Loucy (cell line): Measurements from ENCODE around the gene PDK2.

ENCODE experiments used
- H2AFZ ChIP-seq: fragments of 200-600 bp; sonication (generic); 2 replicates; pipeline ENCODE4 v1.6.0; 2016; ENCODE audit warnings: antibody characterized with exemption, mild to moderate bottlenecking, low read length, moderate library complexity
- H3F3A ChIP-seq: fragments of 200-600 bp; 2 replicates; pipeline ENCODE4 v1.6.0; 2016; ENCODE audit warnings: antibody characterized with exemption, low read depth, mild to moderate bottlenecking
- H3K27me3 ChIP-seq: fragments of 200-600 bp; sonication (generic); 2 replicates; pipeline ENCODE4 v1.6.1; 2014; ENCODE audit warnings: low read length, mild to moderate bottlenecking; ENCODE audit not compliant: insufficient read depth, poor library complexity, severe bottlenecking
- H3K36me3 ChIP-seq: fragments of 200-600 bp; sonication (generic); 2 replicates; pipeline ENCODE4 v1.6.1; 2016; ENCODE audit warnings: low read length; ENCODE audit not compliant: insufficient read depth
- H3K4me1 ChIP-seq: fragments of 200-600 bp; sonication (generic); 2 replicates; pipeline ENCODE4 v1.5.1; 2014; ENCODE audit warnings: low read length, mild to moderate bottlenecking; ENCODE audit not compliant: insufficient read depth, poor library complexity, severe bottlenecking
- H3K4me2 ChIP-seq: fragments of 200-600 bp; sonication (generic); 2 replicates; pipeline ENCODE4 v1.6.0; 2014; ENCODE audit warnings: antibody characterized with exemption, low read length, low read depth, mild to moderate bottlenecking; ENCODE audit not compliant: poor library complexity, severe bottlenecking
- H3K4me3 ChIP-seq: fragments of 200-600 bp; sonication (generic); 2 replicates; pipeline ENCODE4 v1.5.1; 2014; ENCODE audit warnings: low read length, mild to moderate bottlenecking, mixed read lengths; ENCODE audit not compliant: poor library complexity, severe bottlenecking
- H3K79me2 ChIP-seq: fragments of 200-600 bp; sonication (generic); 2 replicates; pipeline ENCODE4 v1.6.1; 2014; ENCODE audit warnings: low read length; ENCODE audit not compliant: insufficient read depth
- H3K9ac ChIP-seq: fragments of 200-600 bp; sonication (generic); 2 replicates; pipeline ENCODE4 v1.6.0; 2014; ENCODE audit warnings: mild to moderate bottlenecking, low read depth, low read length, moderate library complexity; ENCODE audit not compliant: poor library complexity, severe bottlenecking
- H3K9me2 ChIP-seq: fragments of 200-600 bp; sonication (generic); replicated peaks from 2 replicates; pipeline ENCODE4 v1.6.1; 2016; ENCODE audit warnings: low read depth, low read length, mixed read lengths
- H3K9me3 ChIP-seq: fragments of 200-600 bp; sonication (generic); 2 replicates; pipeline ENCODE4 v1.6.1; 2014; ENCODE audit warnings: mild to moderate bottlenecking, antibody characterized with exemption, low read length, low read depth; ENCODE audit not compliant: insufficient read depth
- H4K20me1 ChIP-seq: fragments of 200-600 bp; sonication (generic); 2 replicates; pipeline ENCODE4 v1.6.0; 2014; ENCODE audit warnings: antibody characterized with exemption, low read length, mild to moderate bottlenecking; ENCODE audit not compliant: insufficient read depth, poor library complexity, severe bottlenecking
- EZH2phosphoT487 ChIP-seq: fragments of 200-600 bp; IDR thresholded peaks from 2 replicates; pipeline ENCODE4 v1.6.1; 2018; ENCODE audit warnings: antibody characterized with exemption, mild to moderate bottlenecking, moderate library complexity, borderline replicate concordance
- TF ChIP-seq, protein P1 (sequence below): fragments of 200-600 bp; sonication (generic); conservative IDR thresholded peaks from 2 replicates; pipeline ENCODE4 v1.5.1; 2014; ENCODE audit warnings: mild to moderate bottlenecking, antibody characterized with exemption, low read length

PDK2 gene

DNA sequence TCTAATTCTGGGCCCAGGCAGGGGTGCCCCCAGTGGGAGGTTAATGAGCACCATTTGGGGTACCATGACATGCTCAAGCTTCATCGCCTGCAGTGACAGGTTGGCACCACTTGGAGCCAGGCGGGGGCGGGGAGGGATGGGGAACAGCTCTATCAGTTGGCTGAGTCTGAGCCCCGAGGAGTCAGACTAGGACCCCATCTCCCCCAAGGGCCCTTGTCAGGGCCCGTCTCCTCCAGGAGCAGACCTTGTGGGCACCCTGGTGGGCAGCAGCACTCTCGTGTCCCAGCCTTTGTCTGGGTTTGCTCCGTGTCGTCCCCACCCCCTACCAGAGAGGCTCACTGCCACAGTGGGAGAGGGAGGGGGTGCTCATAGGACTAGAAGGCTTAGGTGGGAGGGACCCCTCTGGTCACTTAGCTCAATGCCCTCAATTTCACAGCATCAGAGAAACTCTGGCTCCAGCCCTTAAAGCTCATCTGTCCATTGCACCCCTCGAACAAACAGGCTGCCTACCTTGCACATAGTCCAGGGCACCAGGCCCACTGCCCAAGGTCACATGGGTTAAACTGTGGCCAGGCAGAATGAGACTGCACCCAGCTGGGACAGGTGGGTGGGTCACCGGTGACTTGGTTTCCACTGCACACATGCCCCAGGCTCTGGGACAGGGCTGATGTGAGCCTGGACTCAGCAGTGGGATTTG is 51.2 kb downstream of the PDK2 start:
- H2AFZ ChIP-seq: no peak overlapping the region
- H3K9ac ChIP-seq: peak overlapping the region; percentile 99
- no peaks in the 10 kb centered on the region for H3K9me3 ChIP-seq
- H3K4me1 ChIP-seq: peaks cover 41% of the 10 kb centered on the region
- peaks cover 36% of the 10 kb centered on the region; the same call in 1 of the 2 replicates for H3K36me3 ChIP-seq
- peak overlapping the region; percentile 87 for H3K4me2 ChIP-seq
- peaks cover 73% of the 10 kb centered on the region for H4K20me1 ChIP-seq
- peak overlapping the region; percentile 82 for H3K4me3 ChIP-seq
- H3K9me2 ChIP-seq: no peaks in the 10 kb centered on the region
- peaks cover 94% of the 10 kb centered on the region for H3K79me2 ChIP-seq
- H3F3A ChIP-seq: no peaks in the 10 kb centered on the region
- TF ChIP-seq, protein P1, sequence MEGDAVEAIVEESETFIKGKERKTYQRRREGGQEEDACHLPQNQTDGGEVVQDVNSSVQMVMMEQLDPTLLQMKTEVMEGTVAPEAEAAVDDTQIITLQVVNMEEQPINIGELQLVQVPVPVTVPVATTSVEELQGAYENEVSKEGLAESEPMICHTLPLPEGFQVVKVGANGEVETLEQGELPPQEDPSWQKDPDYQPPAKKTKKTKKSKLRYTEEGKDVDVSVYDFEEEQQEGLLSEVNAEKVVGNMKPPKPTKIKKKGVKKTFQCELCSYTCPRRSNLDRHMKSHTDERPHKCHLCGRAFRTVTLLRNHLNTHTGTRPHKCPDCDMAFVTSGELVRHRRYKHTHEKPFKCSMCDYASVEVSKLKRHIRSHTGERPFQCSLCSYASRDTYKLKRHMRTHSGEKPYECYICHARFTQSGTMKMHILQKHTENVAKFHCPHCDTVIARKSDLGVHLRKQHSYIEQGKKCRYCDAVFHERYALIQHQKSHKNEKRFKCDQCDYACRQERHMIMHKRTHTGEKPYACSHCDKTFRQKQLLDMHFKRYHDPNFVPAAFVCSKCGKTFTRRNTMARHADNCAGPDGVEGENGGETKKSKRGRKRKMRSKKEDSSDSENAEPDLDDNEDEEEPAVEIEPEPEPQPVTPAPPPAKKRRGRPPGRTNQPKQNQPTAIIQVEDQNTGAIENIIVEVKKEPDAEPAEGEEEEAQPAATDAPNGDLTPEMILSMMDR: peak; percentile 51
- TF ChIP-seq EZH2phosphoT487: no peak
- no peaks in the 10 kb centered on the region for H3K27me3 ChIP-seq

DNA sequence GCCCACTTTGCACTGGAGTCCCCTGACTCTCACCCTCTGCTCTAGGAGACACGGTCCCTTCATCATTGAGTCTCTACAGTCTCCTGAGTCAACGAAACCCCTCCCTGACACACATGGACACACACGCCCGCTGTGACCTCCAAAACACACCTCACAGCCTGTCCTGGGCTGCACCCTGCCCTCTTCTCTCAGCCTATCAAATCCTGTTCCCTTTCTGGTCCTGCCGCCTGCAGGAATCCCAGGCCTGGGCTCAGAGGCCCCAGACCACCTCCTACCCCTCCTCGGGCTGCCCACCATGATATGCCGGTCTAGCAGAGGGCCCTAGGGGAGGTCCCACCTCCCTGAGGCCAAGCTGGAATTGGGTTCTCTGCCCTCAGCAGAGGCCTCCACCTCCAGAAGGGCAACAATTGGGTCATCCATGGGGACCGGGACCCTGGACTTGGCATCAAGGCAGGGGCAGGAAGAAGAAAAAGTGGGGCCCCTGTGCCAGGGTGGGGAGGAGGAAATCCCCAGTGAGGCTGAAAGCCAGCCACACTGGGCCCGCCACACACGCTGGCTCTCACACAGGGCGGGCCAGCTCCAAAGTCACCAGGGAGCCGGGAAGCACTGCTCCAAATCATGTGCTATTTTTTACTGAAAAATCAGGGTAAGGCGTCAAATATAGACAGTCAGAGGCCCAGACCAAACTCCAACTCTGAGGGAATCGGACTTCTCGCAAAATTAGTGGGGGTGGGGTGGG is 51.9 kb downstream of the PDK2 start:
- Histone ChIP-seq H3K4me2 (peak overlapping the region; percentile 87), H4K20me1 (peaks cover 67% of the 10 kb centered on the region), H3K36me3 (peaks cover 30% of the 10 kb centered on the region; the same call in 1 of the 2 replicates), H3K9me3 (no peaks in the 10 kb centered on the region), H3K9ac (peak overlapping the region; percentile 99), H3K4me3 (peak overlapping the region; percentile 82), H3K79me2 (peaks cover 87% of the 10 kb centered on the region), H3K27me3 (no peaks in the 10 kb centered on the region), H3F3A (no peaks in the 10 kb centered on the region), H3K9me2 (no peaks in the 10 kb centered on the region), H3K4me1 (peaks cover 36% of the 10 kb centered on the region), H2AFZ (no peak overlapping the region)
- TF ChIP-seq, protein P1: no peak
- TF ChIP-seq EZH2phosphoT487: no peak

DNA sequence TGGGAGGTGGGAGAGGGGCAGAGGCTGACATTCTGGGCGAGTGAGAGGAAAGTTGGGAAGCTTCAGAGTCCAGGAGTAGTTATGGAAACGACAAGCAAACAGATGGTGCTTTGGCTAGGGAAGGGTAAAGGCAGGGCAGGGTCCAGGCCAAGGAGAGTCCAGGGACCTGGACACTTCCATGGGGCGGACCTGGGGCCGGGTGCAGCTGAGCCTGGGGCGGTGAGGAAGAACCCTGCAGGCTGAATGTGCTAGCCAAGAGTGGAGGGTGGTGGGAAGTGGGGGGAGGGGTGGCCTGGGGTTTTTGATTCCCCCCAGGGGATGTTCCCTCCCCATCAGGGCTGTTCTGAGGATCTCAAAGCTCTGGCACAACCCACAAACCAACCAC is 52.7 kb downstream of the PDK2 start:
- Histone ChIP-seq H3K9me2 (no peaks in the 10 kb centered on the region), H3K9me3 (no peaks in the 10 kb centered on the region), H3K9ac (peak overlapping the region; percentile 99), H3F3A (no peaks in the 10 kb centered on the region), H4K20me1 (peaks cover 62% of the 10 kb centered on the region), H3K4me3 (peak overlapping the region; percentile 82), H3K4me2 (peak overlapping the region; percentile 87), H3K27me3 (no peaks in the 10 kb centered on the region), H3K79me2 (peaks cover 80% of the 10 kb centered on the region), H3K4me1 (peaks cover 34% of the 10 kb centered on the region), H2AFZ (no peak overlapping the region), H3K36me3 (peaks cover 23% of the 10 kb centered on the region; the same call in 1 of the 2 replicates)
- TF ChIP-seq, protein P1: no peak
- no peak for TF ChIP-seq EZH2phosphoT487
